GM12874 (cell line): Measurements from ENCODE around the gene CYB5R4.

Experiments used
- CTCF ChIP-seq: IDR thresholded peaks from 2 replicates; pipeline ENCODE4 v1.5.1; 2011; ENCODE audit warnings: low read depth, mild to moderate bottlenecking, control low read depth, low read length, moderate library complexity; ENCODE audit not compliant: insufficient read depth

The CYB5R4 gene

GRCh38 chr6:83862776-83863471 is 3.4 kb downstream of the CYB5R4 start:
- no peak for TF ChIP-seq CTCF

- no peak for TF ChIP-seq CTCF
These were observed 7.6 kb downstream of the CYB5R4 start for GRCh38 chr6:83867043-83867442.

GRCh38 chr6:83867527-83868161 is 8.2 kb downstream of the CYB5R4 start:
- no peak for TF ChIP-seq CTCF

GRCh38 chr6:83868639-83869038 is 9.2 kb downstream of the CYB5R4 start:
- no peak for TF ChIP-seq CTCF

GRCh38 chr6:83870649-83871048 is 11.2 kb downstream of the CYB5R4 start:
- TF ChIP-seq CTCF = no peak

- no peak for TF ChIP-seq CTCF
These were observed 13.1 kb downstream of the CYB5R4 start for GRCh38 chr6:83872386-83873118.

GRCh38 chr6:83873869-83874268 is 14.4 kb downstream of the CYB5R4 start:
- TF ChIP-seq CTCF = no peak
